HL-60 (cell line): ENCODE results near the gene PGR.

Source experiments
- CTCF ChIP-seq: IDR thresholded peaks from one replicate; pipeline ENCODE4 v1.5.1; 2011; ENCODE audit warnings: low read length, control low read depth, inconsistent platforms; ENCODE audit not compliant: insufficient read depth
- GABPA ChIP-seq: IDR thresholded peaks from 2 replicates; pipeline ENCODE4 v1.6.1; 2012; ENCODE audit warnings: low read depth
- POLR2AphosphoS5 ChIP-seq: IDR thresholded peaks from 2 replicates; pipeline ENCODE4 v1.6.1; 2012; ENCODE audit warnings: low read depth
- REST ChIP-seq: IDR thresholded peaks from 2 replicates; pipeline ENCODE4 v1.6.1; 2012; ENCODE audit warnings: low read depth; ENCODE audit not compliant: insufficient replicate concordance
- SPI1 ChIP-seq: IDR thresholded peaks from 2 replicates; pipeline ENCODE4 v1.6.1; 2012; ENCODE audit warnings: low read depth, mild to moderate bottlenecking, borderline replicate concordance

GRCh38 chr11:101035872-101036271 is 93.7 kb downstream of the PGR start:
- TF ChIP-seq REST (no peak), POLR2AphosphoS5 (no peak), CTCF (no peak), GABPA (no peak), SPI1 (no peak)
